ENCODE data around the gene NLRC4. TPM values are rescaled to one million over a fixed set of nuclear protein-coding genes. Genes with fewer than 3 reads are reported as not detected.
"Not testable (repeated sequence)": the region's sequence is repeated elsewhere in the genome, so short reads cannot be mapped to it uniquely, and the experiment has no call there.

The NLRC4 gene, protein sequence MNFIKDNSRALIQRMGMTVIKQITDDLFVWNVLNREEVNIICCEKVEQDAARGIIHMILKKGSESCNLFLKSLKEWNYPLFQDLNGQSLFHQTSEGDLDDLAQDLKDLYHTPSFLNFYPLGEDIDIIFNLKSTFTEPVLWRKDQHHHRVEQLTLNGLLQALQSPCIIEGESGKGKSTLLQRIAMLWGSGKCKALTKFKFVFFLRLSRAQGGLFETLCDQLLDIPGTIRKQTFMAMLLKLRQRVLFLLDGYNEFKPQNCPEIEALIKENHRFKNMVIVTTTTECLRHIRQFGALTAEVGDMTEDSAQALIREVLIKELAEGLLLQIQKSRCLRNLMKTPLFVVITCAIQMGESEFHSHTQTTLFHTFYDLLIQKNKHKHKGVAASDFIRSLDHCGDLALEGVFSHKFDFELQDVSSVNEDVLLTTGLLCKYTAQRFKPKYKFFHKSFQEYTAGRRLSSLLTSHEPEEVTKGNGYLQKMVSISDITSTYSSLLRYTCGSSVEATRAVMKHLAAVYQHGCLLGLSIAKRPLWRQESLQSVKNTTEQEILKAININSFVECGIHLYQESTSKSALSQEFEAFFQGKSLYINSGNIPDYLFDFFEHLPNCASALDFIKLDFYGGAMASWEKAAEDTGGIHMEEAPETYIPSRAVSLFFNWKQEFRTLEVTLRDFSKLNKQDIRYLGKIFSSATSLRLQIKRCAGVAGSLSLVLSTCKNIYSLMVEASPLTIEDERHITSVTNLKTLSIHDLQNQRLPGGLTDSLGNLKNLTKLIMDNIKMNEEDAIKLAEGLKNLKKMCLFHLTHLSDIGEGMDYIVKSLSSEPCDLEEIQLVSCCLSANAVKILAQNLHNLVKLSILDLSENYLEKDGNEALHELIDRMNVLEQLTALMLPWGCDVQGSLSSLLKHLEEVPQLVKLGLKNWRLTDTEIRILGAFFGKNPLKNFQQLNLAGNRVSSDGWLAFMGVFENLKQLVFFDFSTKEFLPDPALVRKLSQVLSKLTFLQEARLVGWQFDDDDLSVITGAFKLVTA
- total RNA-seq (2014; rRNA removed; shearing (Covaris generic)) = not detected in 2 replicates
- polyA plus RNA-seq (2015; cell fraction: cytosol; rRNA removed) = 0.03 TPM in 1 of 2 replicates, not detected in the other
- polyA plus RNA-seq (2015; cell fraction: nucleus; rRNA removed) = not detected in 2 replicates

DNA sequence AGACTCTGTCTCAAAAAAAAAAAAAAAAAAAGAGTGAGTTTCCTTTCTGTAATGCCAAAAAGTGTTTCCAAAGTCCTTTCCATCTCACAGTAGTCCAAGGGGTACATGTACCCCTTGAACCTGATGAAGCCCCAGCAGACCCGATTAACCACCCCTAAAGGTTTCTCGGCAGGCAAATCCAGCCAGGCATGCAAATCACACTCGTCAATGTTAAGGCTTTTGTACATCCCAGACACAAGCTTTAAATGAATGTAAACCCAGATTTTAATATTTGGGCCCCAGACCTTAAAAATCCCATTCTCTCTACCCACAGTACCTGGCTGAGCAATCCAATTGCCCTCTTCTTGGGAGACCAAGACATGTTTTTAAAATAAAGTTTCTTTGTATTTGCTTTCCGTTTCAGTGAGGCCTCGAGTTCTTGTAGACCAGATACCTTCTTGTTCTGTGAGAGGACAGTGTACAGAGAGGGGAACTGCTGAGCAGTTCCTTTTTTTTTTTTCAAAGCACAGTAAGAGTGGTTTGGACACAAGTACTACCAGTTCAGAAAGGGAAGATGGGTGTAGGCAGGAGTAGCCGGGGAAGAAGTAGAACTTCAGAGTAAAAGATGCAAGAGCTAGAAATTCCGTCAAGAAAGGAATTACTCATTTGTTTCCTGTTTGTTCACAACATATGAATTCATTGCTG is at the start of gene NLRC4:
Gene NLRC4 (minus strand): TSS at position 465 of the 684 bp plus-strand sequence. CDS start 8,111 bp downstream, outside the sequence.
- no peak for DNase-seq (ENCODE audit: low read depth)

DNA sequence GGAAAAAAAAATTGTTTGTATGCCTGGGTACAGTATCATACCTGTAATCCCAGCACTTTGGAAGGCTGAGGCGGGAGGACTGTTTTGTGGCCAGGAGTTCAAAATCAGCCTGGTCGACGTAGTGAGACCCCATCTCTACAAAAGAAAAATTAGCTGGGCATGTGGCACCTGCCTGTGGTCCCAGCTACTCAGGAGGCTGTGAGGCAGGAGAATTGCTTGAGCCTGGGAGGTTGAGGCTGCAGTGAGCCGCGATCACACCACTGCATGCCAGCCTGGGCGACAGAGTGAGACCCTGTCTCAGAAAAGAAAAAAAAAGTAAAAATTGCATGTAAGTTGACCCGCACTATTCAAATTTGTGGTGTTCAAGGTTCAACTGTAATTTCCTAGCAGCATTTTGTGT is 45.9 kb upstream of the NLRC4 start:
- DNase-seq (ENCODE audit: low read depth) = no peak

DNA sequence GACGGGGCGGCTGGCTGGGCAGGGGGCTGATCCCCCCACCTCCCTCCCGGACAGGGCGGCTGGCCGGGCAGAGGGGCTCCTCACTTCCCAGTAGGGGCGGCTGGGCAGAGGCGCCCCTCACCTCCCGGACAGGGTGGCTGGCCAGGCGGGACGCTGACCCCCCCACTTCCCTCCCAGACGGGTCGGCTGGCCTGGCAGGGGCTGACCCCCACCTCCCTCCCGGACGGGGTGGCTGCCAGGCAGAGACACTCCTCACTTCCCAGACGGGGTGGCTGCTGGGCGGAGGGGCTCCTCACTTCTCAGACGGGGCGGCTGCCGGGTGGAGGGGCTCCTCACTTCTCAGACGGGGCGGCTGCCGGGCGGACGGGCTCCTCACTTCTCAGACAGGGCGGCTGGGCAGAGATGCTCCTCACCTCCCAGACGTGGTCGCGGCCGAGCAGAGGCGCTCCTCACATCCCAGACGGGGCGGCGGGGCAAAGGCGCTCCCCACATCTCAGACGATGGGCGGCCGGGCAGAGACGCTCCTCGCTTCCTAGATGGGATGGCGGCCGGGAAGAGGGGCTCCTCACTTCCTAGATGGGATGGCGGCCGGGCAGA is 29.4 kb upstream of the NLRC4 start:
- not testable (repeated sequence) for DNase-seq (ENCODE audit: low read depth)

DNA sequence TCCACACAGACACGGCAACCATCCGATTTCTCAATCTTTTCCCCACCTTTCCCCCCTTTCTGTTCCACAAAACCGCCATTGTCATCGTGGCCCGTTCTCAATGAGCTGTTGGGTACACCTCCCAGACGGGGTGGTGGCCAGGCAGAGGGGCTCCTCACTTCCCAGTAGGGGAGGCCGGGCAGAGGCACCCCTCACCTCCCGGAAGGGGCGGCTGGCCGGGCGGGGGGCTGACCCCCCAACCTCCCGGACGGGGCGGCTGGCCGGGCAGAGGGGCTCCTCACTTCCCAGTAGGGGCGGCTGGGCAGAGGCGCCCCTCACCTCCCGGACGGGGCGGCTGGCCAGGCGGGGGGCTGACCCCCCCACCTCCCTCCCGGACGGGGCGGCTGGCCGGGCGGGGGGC is 28.8 kb upstream of the NLRC4 start:
- DNase-seq (ENCODE audit: low read depth) = not testable (repeated sequence)

DNA sequence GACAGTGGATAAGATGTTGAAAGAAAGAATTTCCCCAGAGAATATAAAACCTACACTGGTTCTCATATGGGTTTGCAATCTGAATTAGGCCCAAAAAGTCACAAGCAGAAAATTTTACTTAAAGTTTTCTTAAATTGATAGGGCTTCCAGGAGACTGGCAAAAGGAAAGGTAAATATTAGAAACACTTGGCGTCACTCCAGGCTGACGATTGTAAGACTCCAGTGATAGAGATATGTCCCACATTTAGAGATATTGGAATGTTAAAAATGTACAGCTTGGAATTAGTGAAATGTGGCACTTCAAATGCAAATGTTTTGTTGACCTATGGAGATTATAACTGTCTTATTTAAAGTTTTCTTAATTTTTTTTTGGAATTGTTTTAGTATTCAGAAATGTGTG is 27.1 kb upstream of the NLRC4 start:
- no peak for DNase-seq (ENCODE audit: low read depth)

DNA sequence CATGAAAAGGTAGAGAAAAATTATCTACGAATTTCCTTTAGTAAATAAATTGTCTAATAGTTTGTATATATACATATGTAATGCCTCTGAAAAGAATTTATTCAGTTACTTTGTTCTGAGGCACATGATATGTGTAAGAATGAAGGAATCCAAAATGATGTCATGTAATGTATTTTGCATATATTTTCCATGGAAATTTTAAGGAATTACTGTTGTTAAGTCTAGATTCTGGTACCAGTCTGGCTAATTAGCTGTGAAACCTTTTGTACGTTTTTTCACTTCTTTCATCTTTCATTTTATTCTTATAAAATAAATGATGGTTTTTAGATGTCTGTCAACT is 25.3 kb upstream of the NLRC4 start:
- no peak for DNase-seq (ENCODE audit: low read depth)

DNA sequence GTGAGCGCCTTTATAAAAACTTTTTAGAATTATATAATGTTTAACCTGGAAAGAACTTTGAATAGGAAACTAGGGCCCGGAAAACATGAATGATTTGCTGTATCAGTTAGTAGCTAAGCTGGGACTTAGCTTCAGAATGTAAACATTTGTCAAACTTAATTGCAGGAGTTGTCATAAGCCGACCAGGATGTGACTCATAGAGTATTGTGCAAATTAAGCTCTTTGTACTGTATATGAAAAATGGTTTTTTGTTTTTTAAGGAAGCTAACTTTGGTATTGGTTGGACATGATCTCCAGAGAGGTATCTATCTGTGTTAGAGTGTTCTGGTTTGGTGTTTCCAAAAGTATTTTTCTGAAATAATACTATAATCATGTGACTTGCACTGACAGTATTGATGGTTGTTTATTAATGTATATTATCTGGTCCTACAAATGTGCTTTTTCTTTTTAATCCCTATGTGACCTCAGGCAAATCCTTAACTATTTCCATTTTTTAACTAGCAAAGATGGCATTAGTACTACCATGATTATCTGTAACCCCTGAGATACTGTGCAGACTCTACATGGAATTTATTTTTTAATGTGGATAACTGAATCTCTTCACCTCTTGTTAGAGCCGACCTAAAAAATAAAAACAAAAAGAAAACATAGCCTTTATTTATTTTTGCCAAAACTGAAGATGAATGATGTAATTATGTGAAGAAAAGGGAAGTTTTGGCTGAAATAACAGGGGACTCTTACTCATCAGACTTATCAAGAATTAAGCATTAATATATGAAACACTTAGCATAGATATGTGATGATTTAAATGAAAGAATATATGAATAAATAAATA is 24.7 kb upstream of the NLRC4 start:
- peak; percentile 62 for DNase-seq (ENCODE audit: low read depth)

DNA sequence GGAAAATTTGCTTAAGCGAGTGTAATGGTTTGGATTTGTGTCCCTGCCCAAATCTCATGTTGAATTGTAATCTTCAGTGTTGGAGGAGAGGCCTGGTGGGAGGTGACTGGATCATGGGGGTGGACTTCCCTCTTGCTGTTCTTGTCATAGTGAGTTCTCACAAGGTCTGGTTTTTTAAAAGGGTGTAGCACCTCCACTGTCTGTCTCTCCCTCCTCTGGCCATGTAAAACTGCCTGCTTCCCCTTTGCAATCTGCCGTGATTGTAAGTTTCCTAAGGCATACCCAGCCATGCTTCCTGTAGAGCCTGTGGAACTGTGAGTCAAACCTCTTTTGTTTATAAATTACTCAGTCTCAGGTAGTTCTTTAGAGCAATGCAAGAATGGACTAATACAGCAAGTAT is 19.6 kb upstream of the NLRC4 start:
- DNase-seq (ENCODE audit: low read depth) = peak; percentile 27

DNA sequence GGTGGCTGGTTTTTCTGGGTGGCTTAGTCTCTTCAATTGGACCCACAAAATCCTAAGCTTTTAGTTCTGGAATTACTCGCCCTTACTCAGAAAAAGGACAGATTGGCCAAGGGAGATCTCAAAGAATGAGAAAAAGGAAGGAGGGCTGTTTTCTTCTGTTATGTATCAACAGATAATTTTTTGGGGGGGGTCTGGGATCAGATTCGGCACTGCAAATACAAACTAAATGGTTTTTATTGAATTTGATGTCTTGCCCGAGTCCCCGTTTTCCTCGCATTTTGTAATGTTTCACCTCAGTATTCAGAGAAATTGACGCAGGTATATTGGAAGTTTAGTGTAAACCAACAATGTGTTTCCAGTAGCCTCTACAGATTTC is 13.8 kb upstream of the NLRC4 start:
- no peak for DNase-seq (ENCODE audit: low read depth)

DNA sequence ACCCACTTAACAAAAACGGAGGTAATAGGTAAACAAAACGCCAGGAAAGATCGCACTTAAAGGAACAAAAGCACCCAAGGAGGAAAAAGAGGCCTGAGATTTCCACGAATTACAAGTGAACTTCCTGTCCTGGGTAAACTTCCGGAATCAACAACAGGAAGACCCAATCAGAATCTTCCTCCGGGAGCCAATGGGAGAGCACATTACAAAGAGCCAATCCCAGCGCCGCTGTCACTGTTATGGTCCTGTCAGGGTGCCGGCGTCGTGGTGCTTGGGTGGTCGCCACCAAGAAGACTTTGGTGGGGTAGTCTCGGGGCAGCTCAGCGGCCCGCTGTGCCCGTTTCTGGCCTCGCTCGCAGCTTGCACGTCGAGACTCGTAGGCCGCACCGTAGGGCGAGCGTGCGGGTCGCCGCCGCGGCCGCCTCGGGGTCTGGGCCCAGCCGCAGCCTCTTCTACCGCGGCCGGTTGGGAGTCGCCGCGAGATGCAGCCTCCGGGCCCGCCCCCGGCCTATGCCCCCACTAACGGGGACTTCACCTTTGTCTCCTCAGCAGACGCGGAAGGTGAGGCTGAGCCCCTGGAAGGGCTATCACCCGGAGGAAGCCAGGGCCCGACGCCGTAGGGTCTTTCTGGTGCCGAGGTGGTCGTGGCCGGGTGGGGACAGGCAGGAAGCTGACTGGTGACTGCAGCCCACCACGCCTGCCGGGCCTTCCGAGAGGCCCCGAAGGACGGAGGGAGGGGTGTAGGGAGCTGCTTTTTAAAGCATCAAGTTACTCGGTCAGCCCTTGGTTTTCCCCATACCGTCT is 13.2 kb upstream of the NLRC4 start, which contains the start of gene YIPF4:
Gene YIPF4 (plus strand): TSS at position 231 of the 804 bp plus-strand sequence. CDS start 252 bp downstream, at position 483.
- DNase-seq (ENCODE audit: low read depth) = peak; percentile 90

DNA sequence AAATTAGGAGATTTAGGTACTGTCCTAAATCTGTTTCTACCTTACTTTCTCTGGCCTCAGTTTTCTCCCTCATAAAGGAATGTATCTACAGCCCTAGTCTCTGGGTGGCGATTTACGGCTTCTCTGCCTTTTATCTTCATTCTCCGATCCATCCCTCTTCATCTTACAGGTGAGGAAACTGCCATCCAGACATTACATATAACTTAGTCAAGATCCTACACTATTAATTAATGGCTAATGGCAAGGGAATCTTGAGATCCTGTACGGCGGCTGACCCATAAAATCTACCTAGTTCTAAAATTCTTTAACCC is 12.6 kb upstream of the NLRC4 start:
- DNase-seq (ENCODE audit: low read depth) = no peak

DNA sequence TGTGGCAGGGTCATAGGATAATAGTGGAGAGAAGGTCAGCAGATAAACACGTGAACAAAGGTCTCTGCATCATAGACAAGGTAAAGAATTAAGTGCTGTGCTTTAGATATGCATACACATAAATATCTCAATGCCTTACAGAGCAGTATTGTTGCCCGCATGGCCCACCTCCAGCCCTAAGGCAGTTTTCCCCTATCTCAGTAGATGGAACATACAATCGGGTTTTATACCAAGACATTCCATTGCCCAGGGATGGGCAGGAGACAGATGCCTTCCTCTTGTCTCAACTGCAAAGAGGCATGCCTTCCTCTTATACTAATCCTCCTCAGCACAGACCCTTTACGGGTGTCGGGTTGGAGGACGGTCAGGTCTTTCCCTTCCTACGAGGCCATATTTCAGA is 11.1 kb upstream of the NLRC4 start:
- not testable (repeated sequence) for DNase-seq (ENCODE audit: low read depth)

DNA sequence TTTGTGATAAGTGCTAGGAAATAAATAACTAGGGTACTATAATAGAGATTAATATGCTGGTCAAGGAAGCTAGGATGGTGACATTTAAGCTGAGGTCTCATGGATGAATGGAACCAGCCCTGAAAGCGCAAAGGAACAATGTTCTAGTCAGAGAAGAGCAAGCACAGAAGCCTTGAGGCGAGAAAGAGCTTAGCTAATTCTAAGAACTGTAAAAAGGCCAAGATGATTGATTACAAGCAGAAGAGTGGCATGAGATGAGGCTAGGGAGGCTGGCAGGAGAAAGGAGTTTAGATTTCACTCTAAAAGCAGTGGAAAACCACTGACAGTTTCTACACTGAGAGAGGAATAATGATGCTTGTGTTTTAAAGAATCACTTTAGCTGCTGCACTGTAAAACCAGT is 9.6 kb upstream of the NLRC4 start:
- DNase-seq (ENCODE audit: low read depth) = no peak

DNA sequence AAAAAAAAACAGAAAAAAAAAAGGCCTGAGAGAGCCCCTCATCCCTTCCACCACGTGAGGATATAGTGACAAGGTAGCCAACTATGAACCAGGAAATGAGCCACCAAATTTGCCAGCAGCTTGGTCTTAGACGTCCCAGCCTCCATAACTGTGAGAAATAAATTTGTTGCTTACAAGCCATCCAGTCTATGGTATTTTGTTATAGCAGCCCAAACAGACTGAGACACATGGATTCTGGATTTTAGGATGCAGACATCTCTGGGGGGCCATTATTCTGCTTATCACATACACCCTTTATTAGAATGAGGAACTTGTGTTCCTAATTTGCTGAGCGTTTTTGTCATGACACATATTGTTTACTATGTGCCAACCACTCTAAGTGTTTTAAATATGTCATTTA is 7.6 kb upstream of the NLRC4 start:
- DNase-seq (ENCODE audit: low read depth) = peak; percentile 17

DNA sequence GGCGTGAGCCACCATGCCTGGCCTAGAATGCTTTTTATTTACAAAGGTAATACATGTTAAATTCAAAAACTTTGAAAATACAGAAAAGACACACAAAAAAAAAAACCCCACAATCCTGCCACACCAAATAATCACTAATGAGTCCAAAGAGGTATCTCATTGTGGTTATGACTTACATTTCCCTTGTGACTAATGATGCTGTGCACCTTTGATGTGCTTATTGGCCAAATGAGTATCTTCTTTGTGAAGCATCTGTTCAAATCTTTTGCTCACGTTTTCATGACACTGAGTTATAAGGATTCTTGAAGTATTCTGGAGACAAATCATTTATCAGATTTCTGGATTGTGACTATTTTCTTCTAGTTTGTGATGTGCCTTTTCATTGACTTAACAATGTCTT is 6.4 kb upstream of the NLRC4 start:
- peak; percentile 24 for DNase-seq (ENCODE audit: low read depth)

DNA sequence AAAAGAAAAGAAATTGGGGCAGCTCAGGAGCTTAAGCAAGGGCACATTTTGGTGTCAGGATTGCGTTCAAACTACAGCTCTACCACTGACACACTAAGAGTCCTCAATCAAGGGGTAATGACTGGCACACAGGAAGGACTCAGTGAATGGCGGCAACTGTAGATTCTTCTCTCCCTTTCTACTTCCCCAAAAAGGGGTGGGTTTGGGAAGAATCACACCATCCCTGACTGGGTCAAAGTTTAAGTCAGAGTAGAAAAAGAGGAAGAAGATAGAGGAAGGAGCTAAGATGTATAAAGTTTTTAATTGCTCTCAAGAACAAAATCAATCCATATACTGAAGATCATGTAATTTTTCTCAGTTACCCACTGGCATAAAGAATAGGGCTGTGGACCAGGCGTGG is 2.6 kb downstream of the NLRC4 start:
- DNase-seq (ENCODE audit: low read depth) = no peak

DNA sequence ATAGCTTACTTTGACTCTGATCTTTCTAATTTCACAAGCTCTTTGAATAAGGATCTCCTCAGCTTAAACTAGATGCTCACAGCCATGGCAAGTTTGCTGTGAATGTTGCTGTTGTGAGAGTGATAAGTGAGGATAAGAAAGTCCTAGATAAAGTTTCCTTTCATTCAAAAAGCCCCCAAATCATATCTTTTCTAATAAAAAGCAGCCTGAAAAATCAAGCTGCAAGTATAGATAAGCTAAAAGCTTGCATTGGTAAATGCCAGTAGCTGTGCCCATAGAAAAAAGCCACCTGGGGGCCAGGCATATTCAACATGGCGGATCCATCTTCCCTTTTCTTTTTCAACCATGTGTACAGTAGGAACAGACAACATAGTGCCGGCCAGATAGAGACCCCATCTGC is 4.3 kb downstream of the NLRC4 start:
- DNase-seq (ENCODE audit: low read depth) = no peak

DNA sequence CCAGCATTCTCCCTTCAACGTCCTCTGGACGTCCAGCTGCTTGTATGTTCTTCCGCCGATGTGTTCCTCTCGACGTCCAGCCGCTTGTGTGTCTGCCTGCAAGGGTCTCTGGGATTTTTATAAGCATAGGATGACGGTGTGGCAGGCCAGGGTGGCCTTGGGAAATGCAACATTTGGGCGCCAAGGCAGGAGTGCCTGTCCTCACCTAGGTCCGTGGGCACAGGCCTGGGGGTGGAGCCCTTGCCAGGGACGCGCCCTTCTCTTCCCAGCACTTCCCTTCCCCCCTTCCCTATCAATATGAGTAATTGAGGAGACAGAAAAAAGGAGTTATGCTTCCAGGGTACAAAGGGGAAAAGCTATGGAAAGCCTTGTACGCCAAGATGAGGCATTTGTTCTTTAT is 6.4 kb downstream of the NLRC4 start:
- no peak for DNase-seq (ENCODE audit: low read depth)

DNA sequence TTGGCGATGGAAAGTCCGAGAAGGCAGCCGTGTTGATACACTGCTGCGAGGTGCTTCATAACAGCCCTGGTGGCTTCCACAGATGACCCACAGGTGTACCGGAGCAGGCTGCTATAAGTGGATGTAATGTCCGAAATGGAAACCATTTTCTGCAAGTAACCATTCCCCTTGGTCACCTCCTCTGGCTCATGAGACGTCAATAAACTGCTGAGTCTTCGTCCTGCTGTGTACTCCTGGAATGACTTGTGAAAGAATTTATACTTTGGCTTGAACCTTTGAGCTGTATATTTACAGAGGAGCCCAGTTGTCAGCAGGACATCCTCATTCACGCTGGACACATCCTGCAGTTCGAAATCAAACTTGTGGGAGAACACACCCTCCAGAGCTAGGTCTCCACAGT is 14.4 kb downstream of the NLRC4 start:
- DNase-seq (ENCODE audit: low read depth) = no peak
